B cell (primary cell): ENCODE data around the gene CHST15. TPM values are rescaled to one million over a fixed set of nuclear protein-coding genes. Genes with fewer than 3 reads are reported as not detected.
"Not testable (repeated sequence)": the region's sequence is repeated elsewhere in the genome, so short reads cannot be mapped to it uniquely, and the experiment has no call there.

Experiments used
- ATAC-seq: fragments of 200-7000 bp; cut with Tn5 transposase; one replicate; pipeline ENCODE4 v1.10.0; 2021; ENCODE audit warnings: low read depth, mild to moderate bottlenecking, moderate number of reproducible peaks, moderate library complexity
- CTCF ChIA-PET: fragments of 350-600 bp; sonication (Branson Sonifier 250); formaldehyde crosslinking; loops from one replicate; lab custom pipeline; 2021; ENCODE audit warnings: antibody characterized with exemption, inconsistent platforms; lab: Charles Lee
- POLR2A ChIA-PET: fragments of 350-600 bp; sonication (Branson Sonifier 250); formaldehyde crosslinking; loops from one replicate; lab custom pipeline; 2021; ENCODE audit warnings: antibody characterized with exemption; lab: Charles Lee
- DNase-seq: peaks from one replicate; pipeline ENCODE4 v3.0.0; 2013
- H2AFZ ChIP-seq: 2 replicates; pipeline ENCODE4 v1.6.1; 2012; ENCODE audit warnings: mild to moderate bottlenecking, low read depth, low read length; ENCODE audit not compliant: insufficient read depth, poor library complexity, severe bottlenecking
- H3K27ac ChIP-seq, 2 donors: 1 replicate in 1 of 2; 2 replicates in 1 of 2; pipeline ENCODE4 v1.5.1; 2012 to 2013; ENCODE audit warnings: low read length in 2 of 2, mild to moderate bottlenecking in 2 of 2, moderate library complexity in 1 of 2
- H3K27me3 ChIP-seq, 4 experiments: fragments of 200-600 bp in 1 of 4; sonication (generic) in 1 of 4; replicated peaks in 1 of 4; 1 replicate in 2 of 4; 2 replicates in 2 of 4; pipeline versions ENCODE4 v1.6.1 to v1.7.0; 2013 to 2016; ENCODE audit warnings: low read length in 3 of 4, mild to moderate bottlenecking in 2 of 4, mixed read lengths in 1 of 4, moderate library complexity in 1 of 4; ENCODE audit not compliant: insufficient read depth in 4 of 4, control insufficient read depth in 3 of 4; ENCODE audit errors: control extremely low read depth in 1 of 4
- H3K36me3 ChIP-seq, 2 experiments: replicated peaks in 1 of 2; 1 replicate in 1 of 2; 2 replicates in 1 of 2; pipeline versions ENCODE4 v1.6.1 to v1.7.1; 2013; ENCODE audit warnings: low read length in 1 of 2; ENCODE audit not compliant: insufficient read depth in 2 of 2, control insufficient read depth in 1 of 2; ENCODE audit errors: control extremely low read depth in 1 of 2, extremely low read depth in 1 of 2
- H3K4me1 ChIP-seq, 2 donors: fragments of 200-600 bp in 1 of 2; sonication (generic) in 1 of 2; 1 replicate in 1 of 2; 2 replicates in 1 of 2; pipeline versions ENCODE4 v1.5.1 to v1.6.1; 2013 to 2017; ENCODE audit warnings: low read length in 2 of 2; ENCODE audit not compliant: control insufficient read depth in 2 of 2, insufficient read depth in 2 of 2
- H3K4me2 ChIP-seq: replicated peaks from 2 replicates; pipeline ENCODE3; 2012; ENCODE audit warnings: mild to moderate bottlenecking, low read depth, low read length; ENCODE audit not compliant: poor library complexity, severe bottlenecking
- H3K4me3 ChIP-seq, 5 experiments: fragments of 200-600 bp in 1 of 5; sonication (generic) in 1 of 5; 1 replicate in 3 of 5; 2 replicates in 2 of 5; pipeline versions ENCODE4 v1.5.1 to v1.7.0; 2011 to 2016; ENCODE audit warnings: low read length in 4 of 5, mild to moderate bottlenecking in 4 of 5, low read depth in 2 of 5, control low read depth in 1 of 5, moderate library complexity in 1 of 5; ENCODE audit not compliant: insufficient read depth in 1 of 5; ENCODE audit errors: control extremely low read depth in 1 of 5, extremely low read depth in 1 of 5
- H3K79me2 ChIP-seq: fragments of 200-600 bp; sonication (generic); one replicate; pipeline ENCODE4 v1.6.0; 2016; ENCODE audit warnings: low read length; ENCODE audit not compliant: control insufficient read depth, insufficient read depth
- H3K9ac ChIP-seq: fragments of 200-600 bp; sonication (generic); 2 replicates; pipeline ENCODE4 v1.6.1; 2017; ENCODE audit warnings: mild to moderate bottlenecking, low read length, moderate library complexity
- H3K9me3 ChIP-seq, 3 donors: one replicate each; pipeline versions ENCODE4 v1.6.1 to v1.7.1; 2013; ENCODE audit warnings: low read length in 2 of 3; ENCODE audit not compliant: control insufficient read depth in 2 of 3, insufficient read depth in 1 of 3; ENCODE audit errors: control extremely low read depth in 1 of 3
- H4K20me1 ChIP-seq: 2 replicates; pipeline ENCODE4 v1.6.0; 2012; ENCODE audit warnings: mild to moderate bottlenecking, low read length; ENCODE audit not compliant: insufficient read depth, control insufficient read depth, poor library complexity, severe bottlenecking
- H3K27ac Mint-ChIP-seq: one replicate; pipeline ENCODE4 v1.8.0; 2021; ENCODE audit warnings: mixed read lengths
- H3K27me3 Mint-ChIP-seq: one replicate; pipeline ENCODE4 v1.8.0; 2021; ENCODE audit warnings: mixed read lengths
- H3K4me1 Mint-ChIP-seq: one replicate; pipeline ENCODE4 v1.8.0; 2021; ENCODE audit warnings: mixed read lengths
- H3K4me3 Mint-ChIP-seq: one replicate; pipeline ENCODE4 v1.8.0; 2021; ENCODE audit warnings: mixed read lengths
- H3K9me3 Mint-ChIP-seq: one replicate; pipeline ENCODE4 v1.8.0; 2022; ENCODE audit warnings: mixed read lengths; ENCODE audit not compliant: insufficient read depth
- CTCF ChIP-seq: fragments of 200-600 bp; IDR thresholded peaks from one replicate; pipeline ENCODE4 v1.8.0; 2022; ENCODE audit warnings: antibody characterized with exemption, mild to moderate bottlenecking
- EZH2 ChIP-seq: IDR thresholded peaks from 2 replicates; pipeline ENCODE4 v1.6.1; 2012; ENCODE audit warnings: borderline replicate concordance, low read depth, mild to moderate bottlenecking, moderate library complexity, low read length; ENCODE audit not compliant: insufficient read depth, poor library complexity, severe bottlenecking
- WGBS: methylation state at CpG from one replicate; pipeline ENCODE4 v1.1.5; 2013; ENCODE audit warnings: missing lambda C conversion rate; ENCODE audit not compliant: insufficient coverage; 5-methylcytosine and 5-hydroxymethylcytosine counted together
- intact Hi-C: fragments of 100-400 bp; cut with micrococcal nuclease; formaldehyde crosslinking; loops from one replicate; pipeline ENCODE4 v1.10.0; 2022
- polyA plus RNA-seq: library from polyadenylated mRNA; depleted of rRNA; stranded (reverse); fragments of >200 nt; gene quantifications from 2 replicates; pipeline ENCODE4 v1.2.3, GENCODE V29; 2012
- total RNA-seq, 2 donors: library from RNA; stranded (reverse); fragments of 120-200 nt in 1 of 2; gene quantifications; 1 replicate in 1 of 2; 2 replicates in 1 of 2; pipeline versions ENCODE4 v1.2.3 to v1.2.4, GENCODE V29; 2013 to 2022

CHST15 gene
- total and polyA plus RNA-seq, 2 donors (not counting 1 experiment from before 2014, with no cell fraction given), result 17.9 to 75.4 TPM

- not testable (repeated sequence) for ATAC-seq, H3K27me3 Mint-ChIP-seq, H3K9me3 ChIP-seq, H3K36me3 ChIP-seq, H3K9me3 Mint-ChIP-seq, H3K27me3 ChIP-seq
- POLR2A ChIA-PET, result interaction anchor here (0.6 to 3.9 kb wide), 13 partner anchors 10 to 602 kb away, joined by 3 to 40 read pairs (median 4); no protein-coding TSS in a partner anchor
- peaks cover 27 to 35% of the 10 kb centered on the region in 2 donors for H3K4me1 ChIP-seq
- peak overlapping the region; percentile 58 to 85 (median 80) for H3K4me3 ChIP-seq
- peak overlapping the region; percentile 90 for H3K4me3 Mint-ChIP-seq
- H3K4me2 ChIP-seq, result peak overlapping the region; percentile 99
- intact Hi-C loops, result loop anchor here (2.0 to 10.0 kb wide), 5 partner anchors 13 to 651 kb away; partner anchors contain the start of gene FAM53B
- DNase-seq, result peak; percentile 61
- peaks cover 32% of the 10 kb centered on the region for H4K20me1 ChIP-seq
- CTCF ChIA-PET, result interaction anchor here (1.1 to 7.9 kb wide), 6 partner anchors 13 to 129 kb away, joined by 5 to 58 read pairs (median 16); no protein-coding TSS in a partner anchor
- peak overlapping the region in 1 of 2 donors; percentile 97 for H3K27ac ChIP-seq
- H3K79me2 ChIP-seq, result peaks cover 44% of the 10 kb centered on the region
- 8% methylated on average over 39 of the region's 39 CpGs for WGBS
- peak overlapping the region; percentile 90 for H3K27ac Mint-ChIP-seq
- H3K4me1 Mint-ChIP-seq, result peaks cover 49% of the 10 kb centered on the region
- H3K9ac ChIP-seq, result peak overlapping the region; percentile 84
- peak overlapping the region; percentile 83 for H2AFZ ChIP-seq
Observed at GRCh38 chr10:124093774-124094418, 498 bp upstream of the CHST15 start.

- peak overlapping the region; percentile 90 for H3K27ac Mint-ChIP-seq
- H3K4me3 Mint-ChIP-seq, result peak overlapping the region; percentile 98
- Histone ChIP-seq H3K27ac (peak overlapping the region; percentile 71 to 97), H3K4me3 (peak overlapping the region; percentile 57 to 85 (median 80)), H2AFZ (peak overlapping the region; percentile 83), H3K79me2 (peaks cover 57% of the 10 kb centered on the region), H3K4me1 (peaks cover 29 to 34% of the 10 kb centered on the region in 2 donors), H4K20me1 (peaks cover 41% of the 10 kb centered on the region), H3K27me3 (no peaks in the 10 kb centered on the region), H3K36me3 (peaks cover 0 to 4% of the 10 kb centered on the region in 2 experiments), H3K9ac (peak overlapping the region; percentile 84), H3K9me3 (peaks cover 0 to 5% (median 2%) of the 10 kb centered on the region in 3 donors), H3K4me2 (peak overlapping the region; percentile 99)
- DNase-seq, result peak; percentile 92
- no peaks in the 10 kb centered on the region for H3K9me3 Mint-ChIP-seq
- intact Hi-C loops, result loop anchor here (1.0 to 10.0 kb wide), 9 partner anchors 14 to 652 kb away; partner anchors contain the start of gene FAM53B
- peak; percentile 83 for ATAC-seq
- POLR2A ChIA-PET, result interaction anchor here (0.6 to 3.9 kb wide), 22 partner anchors 8 to 136 kb away, joined by 3 to 40 read pairs (median 6); no protein-coding TSS in a partner anchor
- WGBS, result under 1% methylated on average over 52 of the region's 70 CpGs
- TF ChIP-seq CTCF, result no peak
- no peak for TF ChIP-seq EZH2
- peaks cover 62% of the 10 kb centered on the region for H3K4me1 Mint-ChIP-seq
- CTCF ChIA-PET, result interaction anchor here (0.9 to 7.9 kb wide), 22 partner anchors 9 to 297 kb away, joined by 3 to 58 read pairs (median 5); no protein-coding TSS in a partner anchor
- H3K27me3 Mint-ChIP-seq, result no peaks in the 10 kb centered on the region
Observed at GRCh38 chr10:124092250-124092859, 1.0 kb downstream of the CHST15 start.
